Measurements from ENCODE around the gene LMX1B.

The LMX1B gene

GRCh38 chr9:126614455-126615244 lies 922 bp downstream of the LMX1B start (continued):
- TF ChIP-seq ZBTB6 (tag by site-specific recombination; IDR thresholded peaks at IDR 0.05) (peak; percentile 45; the same call in 1 of the 2 replicates), ZNF692 (tag by site-specific recombination; IDR thresholded peaks at IDR 0.05) (0 out of 2 replicates have a peak, but pooled peaks have one; percentile 15), YY2 (tag by site-specific recombination; IDR thresholded peaks at IDR 0.05) (no peak), FEZF1 (tag by site-specific recombination; IDR thresholded peaks at IDR 0.05) (no peak), ATF2 (tag by site-specific recombination; IDR thresholded peaks at IDR 0.05; ENCODE audit: low read depth) (no peak), ZBTB17 (tag by site-specific recombination; IDR thresholded peaks at IDR 0.05) (no peak), ZNF580 (tag by site-specific recombination; IDR thresholded peaks at IDR 0.05) (no peak), ZNF169 (tag by site-specific recombination; IDR thresholded peaks at IDR 0.05) (no peak), ZNF404 (tag by site-specific recombination; IDR thresholded peaks at IDR 0.05) (no peak), SP3 (tag by site-specific recombination; IDR thresholded peaks at IDR 0.05) (no peak), ZBTB26 (tag by site-specific recombination; optimal IDR thresholded peaks at IDR 0.05) (peak; percentile 24), ZNF335 (tag by site-specific recombination; conservative IDR thresholded peaks at IDR 0.05) (peak; percentile 18), GLIS1 (tag by site-specific recombination; IDR thresholded peaks at IDR 0.05) (no peak), ZNF146 (tag by site-specific recombination; IDR thresholded peaks at IDR 0.05) (no peak), ZNF768 (tag by site-specific recombination; IDR thresholded peaks at IDR 0.05) (no peak), GLI2 (tag by site-specific recombination; IDR thresholded peaks at IDR 0.05; ENCODE audit: borderline replicate concordance, low read depth) (no peak), ZNF155 (tag by site-specific recombination; IDR thresholded peaks at IDR 0.05) (no peak)

GRCh38 chr9:126615245-126615790 lies 1.6 kb downstream of the LMX1B start:
- H3K36me3 ChIP-seq (ENCODE audit: control insufficient read depth in 2 of 2, insufficient read depth in 1 of 2, low read length in 2 of 2) = peaks cover 0 to 15% of the 10 kb centered on the region in 2 experiments; a peak in 1 of 3 replicates
- POLR2A ChIA-PET = no interaction called here
- no peak overlapping the region for H3K4me3 ChIP-seq (ENCODE audit: low read depth, low read length)
- TF ChIP-seq ZNF138 (tag by site-specific recombination; IDR thresholded peaks at IDR 0.05; ENCODE audit: borderline replicate concordance) = no peak
- TF ChIP-seq MEIS1 (CRISPR knock-in tag; IDR thresholded peaks at IDR 0.05; ENCODE audit: borderline replicate concordance) = no peak
- TF ChIP-seq MYNN (tag by site-specific recombination; IDR thresholded peaks at IDR 0.05; ENCODE audit: borderline replicate concordance) = no peak
- no peak for TF ChIP-seq ZNF366 (tag by site-specific recombination; conservative IDR thresholded peaks at IDR 0.05)
- TF ChIP-seq ZNF155 (tag by site-specific recombination; IDR thresholded peaks at IDR 0.05) = no peak
- no peak for TF ChIP-seq PRDM6 (tag by site-specific recombination; IDR thresholded peaks at IDR 0.05)
- CTCF ChIA-PET = interaction anchor here (1.1 kb wide), 1 partner anchor 58 kb away, joined by 4 read pairs; no protein-coding TSS in a partner anchor
- H3K27ac ChIP-seq (ENCODE audit: extremely low read depth, low read depth, low read length) = no peak overlapping the region
- H3K4me1 ChIP-seq (ENCODE audit: control insufficient read depth, insufficient read depth, low read length) = peaks cover 4% of the 10 kb centered on the region; the same call in 1 of the 2 replicates
- H3K9me3 ChIP-seq (ENCODE audit: control insufficient read depth, insufficient read depth, low read depth, low read length) = no peaks in the 10 kb centered on the region

Measured in HEK293 (cell line).